T-helper 2 cell (primary cell): ENCODE data around the gene CPXM2.

ENCODE experiments used
- DNase-seq, 5 experiments: peaks; one replicate each; pipeline versions ENCODE4 v3.0.0 to v3.0.0-alpha.2; 2012 to 2022
- total RNA-seq, 2 donors: gene quantifications; one replicate each; lab custom pipeline; 2026; lab: John Stamatoyannopoulos, UW

CPXM2 gene
- 0 reads per million in 2 donors for total RNA-seq

GRCh38 chr10:123891144-123892071 is at the start of gene CPXM2:
CPXM2 (minus strand) TSS chr10:123891807; CDS start chr10:123891659, 148 bp downstream.
- DNase-seq, result no peak

GRCh38 chr10:123939591-123939990 is 48.0 kb upstream of the CPXM2 start:
- DNase-seq, result no peak

- no peak for DNase-seq
Observed at GRCh38 chr10:123938890-123939289, 47.3 kb upstream of the CPXM2 start.

- DNase-seq, result no peak
Observed at GRCh38 chr10:123936426-123936825, 44.8 kb upstream of the CPXM2 start.

- no peak for DNase-seq
Observed at GRCh38 chr10:123935680-123936079, 44.1 kb upstream of the CPXM2 start.

GRCh38 chr10:123934846-123935245 is 43.2 kb upstream of the CPXM2 start:
- DNase-seq, result no peak

- DNase-seq, result no peak
Observed at GRCh38 chr10:123930340-123931001, 38.9 kb upstream of the CPXM2 start.

- no peak for DNase-seq
Observed at GRCh38 chr10:123929791-123930190, 38.2 kb upstream of the CPXM2 start.

GRCh38 chr10:123928427-123928826 is 36.8 kb upstream of the CPXM2 start:
- no peak for DNase-seq

- DNase-seq, result peak in 1 of 5 experiments; percentile 38
Observed at GRCh38 chr10:123926401-123927264, 35.0 kb upstream of the CPXM2 start.

GRCh38 chr10:123922126-123922525 is 30.5 kb upstream of the CPXM2 start:
- no peak for DNase-seq

- no peak for DNase-seq
Observed at GRCh38 chr10:123916775-123917174, 25.2 kb upstream of the CPXM2 start.

- DNase-seq, result peak in 1 of 5 experiments; percentile 27
Observed at GRCh38 chr10:123913688-123914268, 22.2 kb upstream of the CPXM2 start.

- no peak for DNase-seq
Observed at GRCh38 chr10:123912871-123913270, 21.3 kb upstream of the CPXM2 start.

- DNase-seq, result no peak
Observed at GRCh38 chr10:123912466-123912865, 20.9 kb upstream of the CPXM2 start.

GRCh38 chr10:123911866-123912265 is 20.3 kb upstream of the CPXM2 start:
- DNase-seq, result no peak

- no peak for DNase-seq
Observed at GRCh38 chr10:123909866-123910265, 18.3 kb upstream of the CPXM2 start.

- DNase-seq, result no peak
Observed at GRCh38 chr10:123909426-123909825, 17.8 kb upstream of the CPXM2 start.

- no peak for DNase-seq
Observed at GRCh38 chr10:123908379-123908778, 16.8 kb upstream of the CPXM2 start.

- no peak for DNase-seq
Observed at GRCh38 chr10:123906884-123907652, 15.5 kb upstream of the CPXM2 start.

GRCh38 chr10:123906296-123906695 is 14.7 kb upstream of the CPXM2 start:
- DNase-seq, result no peak
